ENCODE measurements around the gene ATP6V0A1.
A peak's percentile ranks its signal among the peaks of the same experiment; 100 is the strongest.
"Not testable (repeated sequence)": the region's sequence is repeated elsewhere in the genome, so short reads cannot be mapped to it uniquely, and the experiment has no call there.

Gene ATP6V0A1

GRCh38 chr17:42458497-42459255 is at the start of gene ATP6V0A1:
ATP6V0A1 (plus strand) TSS chr17:42458878; CDS start chr17:42460895, 2,017 bp downstream.
- peak; percentile 81 to 86 for DNase-seq

GRCh38 chr17:42409523-42410318 is 49.0 kb upstream of the ATP6V0A1 start:
- no peak for DNase-seq

GRCh38 chr17:42410319-42410685 is 48.4 kb upstream of the ATP6V0A1 start:
- DNase-seq = no peak

- no peak for DNase-seq
These were observed 47.3 kb upstream of the ATP6V0A1 start for GRCh38 chr17:42411361-42411760.

GRCh38 chr17:42411905-42412679 is 46.6 kb upstream of the ATP6V0A1 start:
- no peak for DNase-seq

- DNase-seq = no peak
These were observed 45.1 kb upstream of the ATP6V0A1 start for GRCh38 chr17:42413464-42414040.

- no peak for DNase-seq
These were observed 43.8 kb upstream of the ATP6V0A1 start for GRCh38 chr17:42414704-42415409.

GRCh38 chr17:42417981-42418380 is 40.7 kb upstream of the ATP6V0A1 start:
- not testable (repeated sequence) for DNase-seq

GRCh38 chr17:42421136-42421506 is 37.6 kb upstream of the ATP6V0A1 start:
- DNase-seq = no peak

GRCh38 chr17:42421507-42422338 is 37.0 kb upstream of the ATP6V0A1 start:
- no peak for DNase-seq

- no peak for DNase-seq
These were observed 36.2 kb upstream of the ATP6V0A1 start for GRCh38 chr17:42422412-42422957.

- DNase-seq = no peak
These were observed 35.5 kb upstream of the ATP6V0A1 start, which contains the start of gene CAVIN1 for GRCh38 chr17:42422958-42423712. CAVIN1 (minus strand) TSS chr17:42423256; CDS start chr17:42423097, 159 bp downstream.

GRCh38 chr17:42423766-42424165 is 34.9 kb upstream of the ATP6V0A1 start:
- no peak for DNase-seq

- no peak for DNase-seq
These were observed 33.6 kb upstream of the ATP6V0A1 start for GRCh38 chr17:42424991-42425610.

GRCh38 chr17:42428141-42428944 is 30.3 kb upstream of the ATP6V0A1 start:
- DNase-seq = peak; percentile 20 to 52

GRCh38 chr17:42429726-42430447 is 28.8 kb upstream of the ATP6V0A1 start:
- DNase-seq = no peak

GRCh38 chr17:42431758-42432161 is 26.9 kb upstream of the ATP6V0A1 start:
- no peak for DNase-seq

- peak in 1 of 2 experiments; percentile 61 for DNase-seq
These were observed 22.3 kb upstream of the ATP6V0A1 start for GRCh38 chr17:42436391-42436790.

Data from NCI-H1930 (cell line).